ENCODE data around the gene ALPG. TPM values are rescaled to one million over a fixed set of nuclear protein-coding genes. Genes with fewer than 3 reads are reported as not detected.

The ALPG gene
- total RNA-seq, 1 donor from 2014 or later = not detected

DNA sequence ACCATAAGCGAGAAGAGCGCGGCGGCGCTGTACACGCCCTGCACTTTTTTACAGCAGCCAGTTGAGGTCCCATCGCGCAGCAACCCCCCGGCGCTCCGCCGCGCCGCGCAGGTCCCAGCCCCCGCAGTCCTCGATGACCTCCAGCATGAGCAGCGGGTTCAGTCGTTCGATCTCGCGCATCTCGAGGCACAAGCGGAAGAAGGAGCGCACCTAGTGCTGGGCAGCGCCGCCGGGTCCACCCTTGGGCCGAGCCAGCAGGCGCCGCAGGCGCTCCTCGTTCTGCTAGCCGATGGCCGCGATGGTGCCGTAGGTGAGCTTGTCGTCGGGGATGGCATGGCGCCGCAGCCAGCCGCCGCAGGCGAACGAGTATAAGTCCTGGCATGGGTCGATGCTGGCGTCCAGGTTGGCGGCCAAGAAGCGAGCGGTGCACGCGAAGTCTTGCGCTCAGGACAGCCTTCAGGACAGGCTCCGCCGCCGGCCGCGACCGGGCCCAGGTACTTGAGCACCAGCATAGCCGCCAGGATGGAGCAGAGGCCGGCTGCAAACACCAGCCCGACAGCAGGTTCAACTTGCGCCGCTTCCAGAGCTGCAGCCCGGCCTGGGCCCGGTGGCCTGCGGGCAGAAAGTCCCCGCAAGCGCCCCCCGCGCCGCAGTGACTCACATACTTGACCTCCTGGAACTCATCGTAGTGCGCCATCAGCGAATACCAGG lies 19.7 kb upstream of the ALPG start:
- Mint-ChIP-seq H3K36me3 (ENCODE audit: unreplicated experiment) (no peaks in the 10 kb centered on the region), H3K27me3 (ENCODE audit: unreplicated experiment) (no peaks in the 10 kb centered on the region), H3K4me3 (ENCODE audit: unreplicated experiment) (no peak overlapping the region), H3K9me3 (ENCODE audit: unreplicated experiment) (no peaks in the 10 kb centered on the region), H3K4me1 (ENCODE audit: unreplicated experiment) (peaks cover 57% of the 10 kb centered on the region), H3K27ac (ENCODE audit: unreplicated experiment) (no peak overlapping the region)
- TF ChIP-seq, protein P1, sequence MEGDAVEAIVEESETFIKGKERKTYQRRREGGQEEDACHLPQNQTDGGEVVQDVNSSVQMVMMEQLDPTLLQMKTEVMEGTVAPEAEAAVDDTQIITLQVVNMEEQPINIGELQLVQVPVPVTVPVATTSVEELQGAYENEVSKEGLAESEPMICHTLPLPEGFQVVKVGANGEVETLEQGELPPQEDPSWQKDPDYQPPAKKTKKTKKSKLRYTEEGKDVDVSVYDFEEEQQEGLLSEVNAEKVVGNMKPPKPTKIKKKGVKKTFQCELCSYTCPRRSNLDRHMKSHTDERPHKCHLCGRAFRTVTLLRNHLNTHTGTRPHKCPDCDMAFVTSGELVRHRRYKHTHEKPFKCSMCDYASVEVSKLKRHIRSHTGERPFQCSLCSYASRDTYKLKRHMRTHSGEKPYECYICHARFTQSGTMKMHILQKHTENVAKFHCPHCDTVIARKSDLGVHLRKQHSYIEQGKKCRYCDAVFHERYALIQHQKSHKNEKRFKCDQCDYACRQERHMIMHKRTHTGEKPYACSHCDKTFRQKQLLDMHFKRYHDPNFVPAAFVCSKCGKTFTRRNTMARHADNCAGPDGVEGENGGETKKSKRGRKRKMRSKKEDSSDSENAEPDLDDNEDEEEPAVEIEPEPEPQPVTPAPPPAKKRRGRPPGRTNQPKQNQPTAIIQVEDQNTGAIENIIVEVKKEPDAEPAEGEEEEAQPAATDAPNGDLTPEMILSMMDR (IDR thresholded peaks at IDR 0.05) = no peak
- DNase-seq (ENCODE audit: extremely low spot score, unreplicated experiment) = no peak

DNA sequence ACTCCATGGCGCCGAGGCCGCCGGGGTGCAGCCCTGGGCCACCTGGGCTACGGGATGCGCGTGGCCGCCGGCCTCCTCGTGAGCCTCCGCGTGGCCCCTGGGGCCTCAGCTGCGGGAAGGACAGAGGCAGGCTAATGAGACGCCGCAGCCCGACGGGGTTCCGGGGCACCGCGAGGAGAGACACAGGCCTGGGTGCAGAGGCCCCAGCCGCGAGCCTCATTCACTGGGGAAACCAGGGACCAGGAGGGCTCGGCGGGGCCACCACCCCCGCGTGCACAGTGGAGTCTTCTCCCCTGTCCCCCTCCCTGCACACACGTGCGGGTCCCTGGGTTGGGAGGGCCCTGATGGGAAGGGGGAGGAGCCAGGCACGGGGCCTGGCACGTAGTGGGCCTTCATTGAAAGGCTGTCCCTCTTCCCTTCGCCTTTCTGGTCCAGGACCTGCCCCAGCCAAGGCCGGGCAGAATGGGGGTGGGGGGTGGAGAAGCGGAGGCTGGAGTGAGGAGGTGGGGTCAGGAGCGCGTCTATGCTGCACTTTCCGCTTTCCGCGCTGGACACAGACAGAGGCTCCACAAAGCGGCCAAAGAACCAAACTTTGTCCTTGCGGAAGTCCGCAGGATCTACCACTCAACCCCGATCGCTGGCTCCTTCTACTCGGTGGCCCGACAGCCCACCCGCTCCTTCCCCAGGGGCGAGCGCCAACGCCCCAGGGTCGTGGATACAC lies 19.0 kb upstream of the ALPG start:
- H3K27ac Mint-ChIP-seq (ENCODE audit: unreplicated experiment) = no peak overlapping the region
- H3K4me3 Mint-ChIP-seq (ENCODE audit: unreplicated experiment) = no peak overlapping the region
- H3K36me3 Mint-ChIP-seq (ENCODE audit: unreplicated experiment) = no peaks in the 10 kb centered on the region
- no peaks in the 10 kb centered on the region for H3K27me3 Mint-ChIP-seq (ENCODE audit: unreplicated experiment)
- no peaks in the 10 kb centered on the region for H3K9me3 Mint-ChIP-seq (ENCODE audit: unreplicated experiment)
- no peak for DNase-seq (ENCODE audit: extremely low spot score, unreplicated experiment)
- peaks cover 52% of the 10 kb centered on the region for H3K4me1 Mint-ChIP-seq (ENCODE audit: unreplicated experiment)
- TF ChIP-seq, protein P1 (IDR thresholded peaks at IDR 0.05) = no peak

DNA sequence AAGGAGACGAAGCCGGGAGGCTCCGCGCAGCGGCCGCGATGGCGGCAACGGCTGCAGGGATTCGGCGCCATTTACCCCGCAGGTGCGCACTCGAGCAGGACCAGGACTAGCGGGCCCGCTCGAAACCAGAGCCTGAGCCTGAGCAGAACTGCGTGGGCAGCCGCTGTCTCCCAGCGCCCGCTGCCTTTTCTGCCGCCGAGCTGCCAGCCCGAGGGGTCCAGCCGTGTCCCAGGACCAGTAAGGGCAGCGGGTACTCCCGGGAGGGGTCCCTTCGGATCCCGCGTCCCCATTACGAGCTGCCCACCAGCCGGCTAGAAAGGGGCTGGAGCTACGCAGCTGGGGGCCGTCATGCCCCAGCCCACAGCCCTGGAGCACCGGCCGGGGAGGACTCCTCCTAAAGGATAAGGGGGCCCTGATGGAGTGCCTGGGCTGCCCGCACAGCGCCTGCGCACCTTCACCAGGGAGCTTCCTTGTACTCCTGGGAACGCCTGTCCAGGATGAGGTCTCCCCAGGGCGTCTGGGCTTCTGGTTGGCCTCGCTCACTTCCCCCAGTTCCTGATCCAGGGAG lies 18.2 kb upstream of the ALPG start:
- Mint-ChIP-seq H3K27ac (ENCODE audit: unreplicated experiment) (no peak overlapping the region), H3K27me3 (ENCODE audit: unreplicated experiment) (no peaks in the 10 kb centered on the region), H3K4me1 (ENCODE audit: unreplicated experiment) (peaks cover 51% of the 10 kb centered on the region), H3K36me3 (ENCODE audit: unreplicated experiment) (no peaks in the 10 kb centered on the region), H3K4me3 (ENCODE audit: unreplicated experiment) (no peak overlapping the region), H3K9me3 (ENCODE audit: unreplicated experiment) (no peaks in the 10 kb centered on the region)
- TF ChIP-seq, protein P1 (IDR thresholded peaks at IDR 0.05) = no peak
- no peak for DNase-seq (ENCODE audit: extremely low spot score, unreplicated experiment)

DNA sequence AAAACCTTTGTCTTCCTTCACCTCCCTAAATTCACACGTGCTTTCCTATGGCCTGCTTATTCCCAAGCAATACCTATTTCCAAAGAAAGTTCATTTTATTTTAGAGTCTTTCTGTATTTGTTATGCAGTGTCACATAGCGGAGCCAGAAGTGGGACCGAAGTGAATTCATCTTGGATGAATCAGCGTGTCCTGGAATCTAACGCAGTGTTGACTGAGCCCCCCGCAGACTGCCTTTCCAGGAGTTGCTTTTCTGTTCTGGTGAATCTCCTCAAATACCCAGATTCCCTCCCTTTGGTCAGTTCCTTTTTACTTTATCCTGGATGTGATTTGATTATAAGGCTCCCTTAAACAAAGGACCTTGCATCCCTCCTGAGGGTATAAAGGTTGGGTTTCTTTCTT lies 17.3 kb upstream of the ALPG start:
- H3K27me3 Mint-ChIP-seq (ENCODE audit: unreplicated experiment) = no peaks in the 10 kb centered on the region
- no peaks in the 10 kb centered on the region for H3K36me3 Mint-ChIP-seq (ENCODE audit: unreplicated experiment)
- no peaks in the 10 kb centered on the region for H3K9me3 Mint-ChIP-seq (ENCODE audit: unreplicated experiment)
- TF ChIP-seq, protein P1 (IDR thresholded peaks at IDR 0.05) = no peak
- peaks cover 50% of the 10 kb centered on the region for H3K4me1 Mint-ChIP-seq (ENCODE audit: unreplicated experiment)
- no peak for DNase-seq (ENCODE audit: extremely low spot score, unreplicated experiment)
- no peak overlapping the region for H3K4me3 Mint-ChIP-seq (ENCODE audit: unreplicated experiment)
- H3K27ac Mint-ChIP-seq (ENCODE audit: unreplicated experiment) = peak overlapping the region; percentile 80

DNA sequence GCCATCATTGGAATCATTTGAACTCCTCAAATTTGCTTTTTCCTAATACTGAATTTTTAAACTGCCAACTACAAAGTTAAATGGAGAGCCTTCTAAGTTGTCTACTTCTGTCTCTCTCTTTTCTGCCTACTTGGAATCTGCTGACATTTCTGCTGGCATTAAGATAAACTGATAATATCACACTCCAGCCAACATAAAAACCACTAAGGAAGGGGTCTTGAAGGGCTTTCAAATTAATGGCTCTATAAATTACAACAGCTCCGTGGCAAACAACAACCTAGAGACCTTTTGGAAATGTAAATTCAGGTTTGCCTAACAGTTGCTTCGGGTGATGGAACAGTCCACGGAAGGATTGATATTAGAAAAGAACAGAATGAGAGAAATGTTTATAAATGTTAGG lies 16.0 kb upstream of the ALPG start:
- no peak overlapping the region for H3K4me3 Mint-ChIP-seq (ENCODE audit: unreplicated experiment)

More for the DNA sequence above, 16.0 kb upstream of the ALPG start:
- H3K9me3 Mint-ChIP-seq (ENCODE audit: unreplicated experiment) = no peaks in the 10 kb centered on the region
- no peak for DNase-seq (ENCODE audit: extremely low spot score, unreplicated experiment)
- no peaks in the 10 kb centered on the region for H3K27me3 Mint-ChIP-seq (ENCODE audit: unreplicated experiment)
- TF ChIP-seq, protein P1 (IDR thresholded peaks at IDR 0.05) = no peak
- H3K4me1 Mint-ChIP-seq (ENCODE audit: unreplicated experiment) = peaks cover 37% of the 10 kb centered on the region
- H3K36me3 Mint-ChIP-seq (ENCODE audit: unreplicated experiment) = no peaks in the 10 kb centered on the region
- peak overlapping the region; percentile 80 for H3K27ac Mint-ChIP-seq (ENCODE audit: unreplicated experiment)

Data from osteocyte (in vitro differentiated cells).